A549 (cell line): ENCODE results near the gene CNKSR3. TPM values are rescaled to one million over a fixed set of nuclear protein-coding genes. Genes with fewer than 3 reads are reported as not detected.
A peak's percentile ranks its signal among the peaks of the same experiment; 100 is the strongest.

Experiments
- ATAC-seq, 2 experiments: fragments of 200-7000 bp in 1 of 2; fragments of >200 bp in 1 of 2; cut with Nextera tagmentation in 1 of 2; cut with Tn5 transposase in 1 of 2; 3 replicates each; pipeline versions ENCODE4 v1.8.0 to v1.9.1; 2018 to 2020; ENCODE audit warnings: mild to moderate bottlenecking in 1 of 2, moderate library complexity in 1 of 2
- CTCF ChIA-PET: fragments of 300-600 bp; sonication (Branson Sonifier 250); formaldehyde crosslinking; extraction: SDS; loops from one replicate; lab custom pipeline; 2021; ENCODE audit warnings: antibody characterized with exemption, inconsistent platforms; lab: Yijun Ruan, JAX
- POLR2A ChIA-PET: fragments of 350-600 bp; formaldehyde crosslinking; extraction: SDS; loops from one replicate; lab custom pipeline; 2021; ENCODE audit warnings: antibody characterized with exemption, inconsistent platforms; lab: Yijun Ruan, JAX
- DNase-seq, 2 experiments: peaks; one replicate each; pipeline versions ENCODE4 v3.0.0 to v3.0.0-alpha.2; 2011 to 2016; ENCODE audit warnings: low read depth in 1 of 2, low spot score in 1 of 2
- FAIRE-seq: peaks from 2 replicates; lab custom pipeline; 2011; peaks lifted over from hg19 to GRCh38; lab: Jason Lieb, UNC
- H3K27ac ChIP-seq, 2 experiments: fragments of >200 bp; sonication (Bioruptor Twin); formaldehyde crosslinking; 3 replicates each; pipeline ENCODE4 v1.5.1; 2016 to 2017
- H3K4me1 ChIP-seq: fragments of >200 bp; sonication (Bioruptor Twin); formaldehyde crosslinking; 3 replicates; pipeline ENCODE4 v1.6.1; 2016
- H3K4me2 ChIP-seq: fragments of >200 bp; sonication (Bioruptor Twin); formaldehyde crosslinking; 3 replicates; pipeline ENCODE4 v1.6.1; 2016
- H3K4me3 ChIP-seq: fragments of >200 bp; sonication (Bioruptor Twin); formaldehyde crosslinking; 3 replicates; pipeline ENCODE4 v1.5.1; 2016
- H3K9me3 ChIP-seq: fragments of >200 bp; sonication (Bioruptor Twin); formaldehyde crosslinking; 3 replicates; pipeline ENCODE4 v1.6.1; 2016
- ATOH8 ChIP-seq: fragments of 250-450 bp; sonication (Bioruptor Pico); IDR thresholded peaks from 2 replicates; pipeline ENCODE4 v1.5.0; 2020; ENCODE audit warnings: low read depth, mild to moderate bottlenecking, moderate library complexity
- CEBPB ChIP-seq, 2 experiments: fragments of >200 bp in 1 of 2; sonication (Bioruptor Twin) in 1 of 2; formaldehyde crosslinking in 1 of 2; IDR thresholded peaks; 2 replicates each; pipeline ENCODE4 v1.6.1; 2012 to 2016
- CHD2 ChIP-seq: fragments of 150-350 bp; IDR thresholded peaks from 2 replicates; pipeline ENCODE4 v1.6.1; 2014; ENCODE audit warnings: low read length; ENCODE audit not compliant: partially characterized antibody
- E2F6 ChIP-seq: IDR thresholded peaks from 2 replicates; pipeline ENCODE4 v1.6.1; 2012; ENCODE audit warnings: low read depth, borderline replicate concordance
- EP300 ChIP-seq, 2 experiments: fragments of >200 bp; sonication (Bioruptor Twin); formaldehyde crosslinking; IDR thresholded peaks; 2 replicates in 1 of 2; 3 replicates in 1 of 2; pipeline ENCODE4 v1.6.1; 2016 to 2017
- FOSB ChIP-seq: fragments of 250-450 bp; sonication (Bioruptor Pico); IDR thresholded peaks from 2 replicates; pipeline ENCODE4 v1.5.0; 2020; ENCODE audit warnings: mild to moderate bottlenecking, moderate library complexity
- GATA3 ChIP-seq: IDR thresholded peaks from 2 replicates; pipeline ENCODE4 v1.6.1; 2012; ENCODE audit warnings: borderline replicate concordance
- HOXB5 ChIP-seq: fragments of 250-450 bp; sonication (Bioruptor Pico); IDR thresholded peaks from 2 replicates; pipeline ENCODE4 v1.5.0; 2020; ENCODE audit warnings: mild to moderate bottlenecking, moderate library complexity
- JUN ChIP-seq, 2 experiments: fragments of >200 bp; sonication (Bioruptor Twin); formaldehyde crosslinking; IDR thresholded peaks; 2 replicates in 1 of 2; 3 replicates in 1 of 2; pipeline ENCODE4 v1.6.1; 2016 to 2017
- JUNB ChIP-seq: fragments of >200 bp; sonication (Bioruptor Twin); formaldehyde crosslinking; IDR thresholded peaks from 2 replicates; pipeline ENCODE4 v1.6.1; 2016
- KDM5A ChIP-seq: fragments of 200-600 bp; sonication (generic); IDR thresholded peaks from 2 replicates; pipeline ENCODE4 v1.6.1; 2016; ENCODE audit warnings: antibody characterized with exemption, mild to moderate bottlenecking
- MAX ChIP-seq: IDR thresholded peaks from 2 replicates; pipeline ENCODE4 v1.6.1; 2012
- MAZ ChIP-seq: fragments of 150-350 bp; IDR thresholded peaks from 2 replicates; pipeline ENCODE4 v1.6.1; 2014; ENCODE audit warnings: antibody characterized with exemption, low read depth, low read length, borderline replicate concordance
- NFE2L2 ChIP-seq: fragments of 150-350 bp; conservative IDR thresholded peaks from 2 replicates; pipeline ENCODE4 v1.6.1; 2014; ENCODE audit warnings: low read length
- NPAS2 ChIP-seq: fragments of 250-450 bp; sonication (Bioruptor Pico); IDR thresholded peaks from 2 replicates; pipeline ENCODE4 v1.8.0; 2022; ENCODE audit warnings: mild to moderate bottlenecking, moderate library complexity, borderline replicate concordance
- PBX3 ChIP-seq: IDR thresholded peaks from 2 replicates; pipeline ENCODE4 v1.6.1; 2012
- POLR2A ChIP-seq: IDR thresholded peaks from 2 replicates; pipeline ENCODE4 v1.6.1; 2012; ENCODE audit warnings: mild to moderate bottlenecking, low read length
- POLR2AphosphoS2 ChIP-seq: conservative IDR thresholded peaks from 2 replicates; pipeline ENCODE4 v1.6.1; 2012; ENCODE audit warnings: low read length, improper control_type of control experiment, inconsistent platforms
- RAD21 ChIP-seq, 2 experiments: fragments of >200 bp in 1 of 2; sonication (Bioruptor Twin) in 1 of 2; formaldehyde crosslinking in 1 of 2; IDR thresholded peaks in 1 of 2; conservative IDR thresholded peaks in 1 of 2; 2 replicates in 1 of 2; 3 replicates in 1 of 2; pipeline ENCODE4 v1.6.1; 2012 to 2018; ENCODE audit warnings: inconsistent platforms in 1 of 2
- RARB ChIP-seq: fragments of 250-450 bp; sonication (Bioruptor Pico); IDR thresholded peaks from 2 replicates; pipeline ENCODE4 v1.8.0; 2021; ENCODE audit warnings: mild to moderate bottlenecking, moderate library complexity
- RFX5 ChIP-seq: fragments of 450-650 bp; IDR thresholded peaks from 2 replicates; pipeline ENCODE4 v1.7.1; 2014; ENCODE audit warnings: antibody characterized with exemption, mild to moderate bottlenecking, moderate library complexity
- SREBF2 ChIP-seq: fragments of 450-650 bp; IDR thresholded peaks from 2 replicates; pipeline ENCODE4 v1.6.1; 2014; ENCODE audit warnings: mild to moderate bottlenecking, moderate library complexity
- USF2 ChIP-seq: fragments of 450-650 bp; IDR thresholded peaks from 2 replicates; pipeline ENCODE4 v1.6.1; 2014; ENCODE audit warnings: antibody characterized with exemption
- ZSCAN20 ChIP-seq: fragments of 250-450 bp; sonication (Bioruptor Pico); IDR thresholded peaks from 2 replicates; pipeline ENCODE4 v1.8.0; 2022; ENCODE audit warnings: mild to moderate bottlenecking, moderate library complexity
- WGBS: methylation state at CpG from one replicate; pipeline ENCODE4 v1.1.6; 2017; ENCODE audit errors: missing lambda C conversion rate; 5-methylcytosine and 5-hydroxymethylcytosine counted together
- polyA plus RNA-seq, 4 experiments: library from polyadenylated mRNA; depleted of rRNA in 3 of 4; stranded (reverse); fragments of >200 nt; fragmentation: RNase III in 1 of 4; extraction: RNeasy Plus Mini Kit Qiagen cat#74134 plus additional on column Dnase treatment in 1 of 4; gene quantifications; 2 replicates in 3 of 4; 3 replicates in 1 of 4; pipeline ENCODE4 v1.2.3, GENCODE V29; 2011 to 2017

CNKSR3 gene
- polyA plus RNA-seq, 2 of the 4 experiments (the other 2 are of a cell fraction): 2.9 to 3.5 TPM

GRCh38 chr6:154412106-154412820 is 98.2 kb downstream of the CNKSR3 start:
- Histone ChIP-seq H3K27ac (peak overlapping the region; percentile 78 to 94; a peak in 5 of 6 replicates), H3K4me3 (no peak overlapping the region), H3K4me2 (peak overlapping the region; percentile 87), H3K9me3 (no peaks in the 10 kb centered on the region), H3K4me1 (peaks cover 64% of the 10 kb centered on the region)
- FAIRE-seq (no peak), DNase-seq (no peak), ATAC-seq (no peak)
- TF ChIP-seq NPAS2 (CRISPR knock-in tag) (no peak), POLR2A (no peak), ZSCAN20 (no peak), CEBPB (IDR thresholded peaks at IDR 0.05) (no peak), SREBF2 (no peak), RFX5 (no peak), MAZ (no peak), RARB (no peak), KDM5A (no peak)
- CTCF ChIA-PET: interaction anchor here (0.6 kb wide), 1 partner anchor 40 kb away, joined by 3 read pairs; no protein-coding TSS in a partner anchor
- 63% methylated on average over 5 of the region's 5 CpGs for WGBS
- POLR2A ChIA-PET: interaction anchor here (0.6 kb wide), 1 partner anchor 13 kb away, joined by 6 read pairs; no protein-coding TSS in a partner anchor

GRCh38 chr6:154411076-154411475 is 99.4 kb downstream of the CNKSR3 start:
- H3K4me1 ChIP-seq: peaks cover 64% of the 10 kb centered on the region
- no peak; a peak in 1 of 6 replicates for ATAC-seq
- POLR2A ChIA-PET: interaction anchor here (0.7 kb wide), 1 partner anchor 16 kb away, joined by 3 read pairs; no protein-coding TSS in a partner anchor
- no peak for TF ChIP-seq KDM5A
- TF ChIP-seq, all 56 proteins: peak for 0
- DNase-seq (no peak), FAIRE-seq (no peak)
- H3K9me3 ChIP-seq: no peaks in the 10 kb centered on the region
- H3K4me2 ChIP-seq: peak overlapping the region; percentile 87
- whole genome bisulfite sequencing: 34% methylated on average over 5 of the region's 5 CpGs
- peak overlapping the region; percentile 26; the same call in 2 of the 3 replicates for H3K4me3 ChIP-seq
- CTCF ChIA-PET: no interaction called here
- peak overlapping the region; percentile 78 to 94 for H3K27ac ChIP-seq

- CTCF ChIA-PET: interaction anchor here (3.1 kb wide), 1 partner anchor 256 kb away, joined by 17 read pairs; no protein-coding TSS in a partner anchor
- no peak for FAIRE-seq
- H3K4me2 ChIP-seq: peak overlapping the region; percentile 87
- no peaks in the 10 kb centered on the region for H3K9me3 ChIP-seq
- 2% methylated on average over 8 of the region's 8 CpGs for WGBS
- H3K4me3 ChIP-seq: peak overlapping the region; percentile 26; the same call in 2 of the 3 replicates
- DNase-seq: peak; percentile 60 to 82
- H3K27ac ChIP-seq: peak overlapping the region; percentile 78 to 94
- ATAC-seq: peak; percentile 82 to 88
- POLR2A ChIA-PET: interaction anchor here (0.7 kb wide), 1 partner anchor 17 kb away, joined by 3 read pairs; no protein-coding TSS in a partner anchor
- H3K4me1 ChIP-seq: peaks cover 64% of the 10 kb centered on the region
- TF ChIP-seq MAZ (no peak), JUNB (peak; percentile 54), FOSB (no peak), HOXB5 (peak; percentile 72), MAX (0 out of 2 replicates have a peak, but pooled peaks have one; percentile 33), PBX3 (peak; percentile 60; the same call in 1 of the 2 replicates), RFX5 (no peak), CHD2 (no peak), GATA3 (peak; percentile 73), POLR2AphosphoS2 (no peak), EP300 (IDR thresholded peaks at IDR 0.05) (peak in 1 of 2 experiments; percentile 54; a peak in 3 of 5 replicates), USF2 (no peak), CEBPB (IDR thresholded peaks at IDR 0.05) (peak in 1 of 2 experiments; percentile 55; a peak in 1 of 4 replicates), ZSCAN20 (no peak), NFE2L2 (no peak), JUN (IDR thresholded peaks at IDR 0.05) (peak in 1 of 2 experiments; percentile 65; a peak in 2 of 5 replicates), E2F6 (no peak), RAD21 (conservative IDR thresholded peaks at IDR 0.05 in 1 of 2, IDR thresholded peaks at IDR 0.05 in 1 of 2) (peak in 1 of 2 experiments; percentile 25; a peak in 2 of 5 replicates), ATOH8 (CRISPR knock-in tag) (no peak), KDM5A (no peak)
Measured at GRCh38 chr6:154410619-154411072, 99.8 kb downstream of the CNKSR3 start.
